NCI-H1930 (cell line): Measurements from ENCODE around the gene DACT3.

ENCODE experiments used
- DNase-seq, 2 experiments: peaks; one replicate each; lab custom pipeline; 2025; lab: John Stamatoyannopoulos, UW

DACT3 gene, protein sequence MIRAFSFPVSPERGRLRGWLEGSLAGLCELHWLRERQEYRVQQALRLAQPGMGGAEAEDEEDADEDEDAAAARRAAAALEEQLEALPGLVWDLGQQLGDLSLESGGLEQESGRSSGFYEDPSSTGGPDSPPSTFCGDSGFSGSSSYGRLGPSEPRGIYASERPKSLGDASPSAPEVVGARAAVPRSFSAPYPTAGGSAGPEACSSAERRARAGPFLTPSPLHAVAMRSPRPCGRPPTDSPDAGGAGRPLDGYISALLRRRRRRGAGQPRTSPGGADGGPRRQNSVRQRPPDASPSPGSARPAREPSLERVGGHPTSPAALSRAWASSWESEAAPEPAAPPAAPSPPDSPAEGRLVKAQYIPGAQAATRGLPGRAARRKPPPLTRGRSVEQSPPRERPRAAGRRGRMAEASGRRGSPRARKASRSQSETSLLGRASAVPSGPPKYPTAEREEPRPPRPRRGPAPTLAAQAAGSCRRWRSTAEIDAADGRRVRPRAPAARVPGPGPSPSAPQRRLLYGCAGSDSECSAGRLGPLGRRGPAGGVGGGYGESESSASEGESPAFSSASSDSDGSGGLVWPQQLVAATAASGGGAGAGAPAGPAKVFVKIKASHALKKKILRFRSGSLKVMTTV

DNA sequence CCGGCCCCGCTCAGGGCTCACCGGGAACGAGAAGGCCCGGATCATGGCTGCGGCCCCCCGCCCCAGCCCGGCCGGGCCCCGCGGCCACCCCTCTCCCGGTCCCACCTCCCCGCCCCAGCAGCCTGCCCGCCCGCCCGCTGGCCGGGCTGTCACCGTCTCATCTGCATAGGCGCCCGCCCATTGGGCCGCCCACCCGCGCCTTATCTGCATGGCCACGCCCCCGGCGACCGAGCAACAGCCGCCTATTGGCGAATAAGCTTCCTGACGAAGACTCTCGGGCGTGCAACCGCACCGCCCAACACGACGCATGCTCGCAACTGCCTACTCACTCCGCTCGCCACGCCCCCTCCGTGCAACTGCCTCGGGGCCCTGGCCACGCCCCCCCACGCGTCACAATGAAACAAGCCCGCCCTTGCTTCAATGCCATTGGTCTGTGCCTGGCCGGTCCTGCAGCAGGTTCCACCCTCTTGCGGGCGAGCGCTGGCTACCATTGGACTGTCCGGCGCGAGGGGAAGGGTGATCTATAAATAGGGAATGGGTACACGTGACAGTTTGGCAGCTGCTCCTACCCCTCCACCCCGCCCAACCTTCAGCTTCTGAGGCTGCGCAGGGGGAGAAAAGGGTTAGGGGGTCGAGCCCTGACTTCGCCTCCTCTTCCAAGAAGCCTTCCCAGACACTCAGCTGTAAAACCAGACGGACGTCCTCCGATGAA, at the start of gene DACT3:
DACT3 (minus strand) TSS at position 163 of the 712 bp plus-strand sequence; CDS start at position 45, 118 bp downstream.
- DNase-seq = peak; percentile 100

GRCh38 chr19:46710687-46711086, 49.7 kb upstream of the DACT3 start:
- DNase-seq = no peak

DNA sequence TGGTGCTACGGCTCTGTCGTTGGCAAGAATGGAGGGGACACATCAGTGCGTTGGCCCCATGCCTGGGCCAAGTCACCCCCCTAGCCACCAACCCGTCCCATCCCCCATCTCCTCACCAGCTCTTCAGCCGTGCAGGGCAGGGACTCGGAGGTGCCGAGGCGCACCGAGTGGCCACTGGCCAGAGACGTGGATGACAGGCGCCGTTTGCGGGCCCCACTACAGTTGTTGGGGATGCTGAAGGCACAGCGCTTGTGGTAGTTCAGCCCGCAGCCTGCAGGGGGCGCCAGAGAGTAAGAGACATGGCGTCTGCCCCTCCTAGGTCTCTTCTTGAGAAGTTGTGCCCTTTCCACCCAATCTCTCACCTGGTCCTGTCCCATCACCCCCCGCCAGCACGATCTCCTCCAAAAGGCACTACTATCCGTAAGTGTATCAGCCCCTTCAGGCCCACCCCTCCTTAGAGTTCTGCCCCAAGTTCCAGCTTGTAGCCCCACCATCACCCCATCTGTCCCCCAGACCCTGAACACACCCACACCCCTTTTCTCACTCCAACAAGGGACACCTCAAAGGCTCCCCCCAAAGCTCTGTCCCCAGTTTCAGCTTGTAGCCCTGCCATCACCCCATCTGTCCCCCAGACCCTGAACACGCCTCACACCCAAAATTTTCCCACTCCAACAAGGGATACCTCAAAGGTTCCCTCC, 43.5 kb upstream of the DACT3 start:
- DNase-seq = peak; percentile 35 to 56

- DNase-seq = no peak
These were observed 39.7 kb upstream of the DACT3 start for GRCh38 chr19:46700704-46701103.

- DNase-seq = no peak
These were observed 37.7 kb upstream of the DACT3 start for GRCh38 chr19:46698395-46699321.

DNA sequence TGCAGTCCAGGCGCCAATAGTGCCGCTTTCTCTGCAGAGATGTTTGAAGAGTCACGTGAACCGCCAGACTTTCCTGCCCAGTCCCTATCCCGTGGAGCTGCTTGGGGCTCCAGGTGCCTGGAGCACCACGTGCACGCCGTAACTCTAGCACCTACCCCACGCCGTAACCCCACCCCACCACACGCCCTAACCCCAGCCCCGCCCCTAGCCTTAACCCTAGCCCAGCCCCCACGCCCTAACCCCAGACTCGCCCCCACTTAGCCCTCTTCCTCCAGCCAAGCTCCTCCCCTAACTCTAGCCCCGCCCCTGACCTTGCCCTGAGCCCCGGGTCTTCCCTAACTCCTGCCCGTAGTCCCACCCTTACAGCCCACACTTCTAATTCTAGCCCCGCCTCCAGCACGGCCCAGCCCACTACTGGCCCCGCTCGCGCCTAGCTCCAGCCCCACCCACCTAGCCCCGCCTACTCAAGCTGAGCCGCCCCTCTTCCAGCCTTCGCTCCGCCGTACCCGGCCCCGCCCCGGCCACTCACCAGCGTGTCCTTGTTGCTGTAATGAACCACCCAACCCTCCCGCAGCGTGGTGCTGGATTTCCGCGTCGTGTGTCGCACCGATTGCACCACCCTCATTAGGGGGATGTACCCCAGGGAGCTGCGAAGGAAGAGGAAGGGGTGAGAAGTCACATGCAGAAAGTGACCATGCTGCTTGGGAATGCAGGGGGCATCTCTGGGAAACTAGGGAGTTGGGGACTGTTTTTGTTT, 36.4 kb upstream of the DACT3 start:
- no peak for DNase-seq

GRCh38 chr19:46696866-46697203, 35.9 kb upstream of the DACT3 start:
- DNase-seq = no peak

DNA sequence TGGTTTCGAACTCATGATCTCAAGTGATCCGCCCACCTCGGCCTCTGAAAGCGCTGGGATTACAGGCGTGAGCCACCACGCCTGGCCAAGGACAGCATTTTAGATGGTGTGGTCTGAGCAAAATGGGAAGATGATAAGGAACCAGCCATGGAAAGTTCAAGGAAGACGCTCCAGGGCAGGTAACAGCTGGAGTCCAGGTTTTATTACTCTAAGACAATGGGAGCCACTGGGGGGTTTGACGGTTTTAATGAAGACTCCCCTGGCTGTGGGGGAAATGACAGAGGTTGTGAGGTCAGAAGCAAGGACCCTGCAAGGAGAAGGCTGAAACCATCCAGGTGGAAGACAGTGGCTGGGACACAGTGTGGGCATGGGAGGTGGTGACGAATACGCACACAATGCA, 35.1 kb upstream of the DACT3 start:
- no peak for DNase-seq

DNA sequence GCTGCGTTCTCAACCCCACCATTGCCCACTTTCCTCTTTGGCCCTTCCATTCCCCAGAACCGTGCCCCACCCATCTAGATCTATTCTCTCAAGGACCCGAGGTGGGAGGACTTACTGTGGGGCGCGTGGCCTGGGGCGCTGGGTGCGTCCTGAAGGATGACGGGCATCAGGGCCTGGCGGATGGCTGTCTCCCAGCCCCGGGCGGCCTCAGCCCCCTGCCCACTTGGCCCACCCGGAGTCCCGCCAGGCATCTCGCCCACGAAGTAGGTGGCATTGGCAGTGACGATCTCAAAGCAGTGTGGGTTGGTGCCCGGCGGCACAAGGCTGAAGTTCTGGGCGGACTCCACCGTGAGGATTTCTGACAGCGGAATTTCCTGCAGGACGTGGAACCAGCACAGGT, 32.8 kb upstream of the DACT3 start:
- DNase-seq = no peak

GRCh38 chr19:46692918-46693722, 32.1 kb upstream of the DACT3 start:
- no peak for DNase-seq

DNA sequence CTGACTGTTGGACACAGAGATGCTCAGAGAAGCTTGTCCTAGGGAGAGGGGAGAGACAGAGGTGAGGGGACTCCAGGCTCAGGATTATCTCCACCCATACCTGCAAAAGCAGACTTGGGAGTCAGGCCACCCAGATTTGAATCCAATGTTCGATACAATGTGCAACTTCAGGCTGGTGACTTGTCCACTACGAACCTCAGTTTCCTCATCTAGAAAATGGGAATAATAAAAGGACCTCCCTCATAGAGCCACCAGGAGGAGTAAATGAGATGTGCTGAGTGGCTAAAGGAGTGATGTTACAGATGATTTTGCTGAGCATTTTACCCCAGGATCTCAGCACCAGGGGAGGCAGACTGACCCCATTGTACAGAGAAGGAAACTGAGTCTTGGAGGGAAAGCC, 31.0 kb upstream of the DACT3 start:
- DNase-seq = no peak

- no peak for DNase-seq
These were observed 30.1 kb upstream of the DACT3 start for GRCh38 chr19:46691104-46691503.

- no peak for DNase-seq
These were observed 28.4 kb upstream of the DACT3 start for GRCh38 chr19:46689358-46689757.

DNA sequence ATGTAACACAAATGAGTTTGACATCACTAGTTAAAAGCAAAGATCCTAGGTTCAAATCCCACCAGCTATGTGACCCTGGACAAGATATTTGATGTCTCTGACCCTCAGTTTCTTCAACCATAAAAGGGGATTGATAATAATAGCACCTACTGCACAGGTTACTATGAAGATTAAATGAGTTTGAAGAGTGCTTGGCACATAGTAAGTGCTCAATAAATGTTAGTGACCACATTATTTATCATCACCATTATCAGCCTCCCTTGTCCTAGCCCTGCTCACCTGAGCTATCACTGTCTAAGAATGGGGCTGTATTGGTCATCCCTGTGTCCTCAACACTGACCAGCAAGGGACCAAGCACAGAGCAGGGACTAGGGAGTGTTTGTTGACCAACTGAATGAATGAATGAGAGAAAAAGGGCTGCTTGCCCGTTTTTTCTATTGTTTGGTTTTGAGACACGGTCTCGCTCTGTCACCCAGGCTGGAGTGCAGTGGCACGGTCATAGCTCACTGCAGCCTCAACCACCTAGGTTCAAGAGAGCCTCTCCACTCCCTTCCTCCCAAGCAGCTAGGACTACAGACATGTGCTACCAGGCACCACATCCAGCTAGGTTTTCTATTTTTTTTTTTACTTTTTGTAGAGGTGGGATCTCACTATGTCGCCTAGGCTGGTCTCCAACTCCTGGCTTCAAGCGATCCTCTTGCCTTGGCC, 26.6 kb upstream of the DACT3 start:
- no peak for DNase-seq

- no peak for DNase-seq
These were observed 24.2 kb upstream of the DACT3 start for GRCh38 chr19:46685189-46685588.

DNA sequence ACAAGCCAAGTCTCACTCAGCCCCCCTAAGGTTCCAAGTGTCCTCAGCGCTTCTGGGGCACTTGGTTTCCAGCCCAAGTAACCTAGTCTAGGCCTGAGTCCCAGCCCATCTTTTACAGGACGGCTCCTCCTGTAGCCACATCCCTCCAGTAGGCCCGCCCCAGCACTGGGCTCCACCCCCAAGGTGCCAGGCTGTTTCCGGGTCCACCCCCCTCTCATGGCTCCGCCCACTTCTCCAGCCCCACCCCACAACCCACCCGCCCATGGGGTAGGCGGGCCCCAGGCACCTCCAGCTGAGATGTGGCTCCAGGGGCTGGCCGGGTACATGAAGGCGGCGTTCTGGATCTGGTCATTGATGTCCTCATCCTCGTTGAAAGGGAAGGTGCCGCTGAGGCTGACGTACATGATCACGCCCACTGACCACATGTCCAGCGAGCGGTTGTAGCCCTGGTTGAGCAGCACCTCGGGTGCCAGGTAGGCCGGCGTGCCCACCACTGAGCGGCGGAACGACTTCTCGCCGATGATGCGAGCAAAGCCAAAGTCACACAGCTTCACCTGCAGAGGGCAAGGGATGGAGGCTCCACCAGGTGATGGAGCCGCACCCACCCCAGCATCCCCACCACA, 17.2 kb upstream of the DACT3 start:
- no peak for DNase-seq

- DNase-seq = no peak
These were observed 13.6 kb upstream of the DACT3 start for GRCh38 chr19:46674416-46675178.

GRCh38 chr19:46670813-46671212, 9.8 kb upstream of the DACT3 start:
- no peak for DNase-seq
